HG03558 (cell line): Measurements from ENCODE around the gene NRP1.

Experiments used
- ATAC-seq: cut with Tn5 transposase; IDR thresholded peaks from one replicate; pipeline ENCODE4 v1.9.1; 2021; ENCODE audit warnings: moderate number of reproducible peaks; ENCODE audit not compliant: unreplicated experiment; ENCODE audit errors: extremely low read depth

The NRP1 gene

DNA sequence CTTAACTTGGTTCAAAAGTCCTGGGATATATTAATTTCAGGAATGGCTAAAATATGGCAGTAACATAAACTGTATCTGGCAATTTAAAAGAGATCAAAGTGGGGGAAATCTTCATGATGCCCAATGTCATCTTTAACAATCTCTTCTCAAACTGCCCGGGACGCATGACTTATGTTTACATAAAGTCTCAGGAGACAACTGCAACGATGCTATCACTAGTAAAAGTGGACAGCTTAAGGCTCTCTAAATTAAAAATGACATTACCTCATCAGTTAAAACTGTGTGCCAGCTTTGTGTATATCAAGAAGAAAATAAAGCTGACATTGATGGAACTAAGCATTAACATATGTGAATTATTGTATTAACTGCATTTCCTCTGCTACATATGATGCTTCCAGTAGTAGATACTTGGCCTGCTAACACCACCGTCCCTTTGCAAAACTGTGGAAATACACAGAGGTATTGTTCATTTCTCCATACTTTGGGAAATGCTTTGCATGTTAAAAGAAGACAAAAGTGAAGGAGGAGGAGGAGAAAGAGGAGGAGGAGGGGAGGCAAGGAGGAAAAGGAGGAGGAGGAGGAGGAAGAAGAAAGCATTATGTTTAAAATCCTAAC, 62.4 kb downstream of the NRP1 start:
- no peak for ATAC-seq

DNA sequence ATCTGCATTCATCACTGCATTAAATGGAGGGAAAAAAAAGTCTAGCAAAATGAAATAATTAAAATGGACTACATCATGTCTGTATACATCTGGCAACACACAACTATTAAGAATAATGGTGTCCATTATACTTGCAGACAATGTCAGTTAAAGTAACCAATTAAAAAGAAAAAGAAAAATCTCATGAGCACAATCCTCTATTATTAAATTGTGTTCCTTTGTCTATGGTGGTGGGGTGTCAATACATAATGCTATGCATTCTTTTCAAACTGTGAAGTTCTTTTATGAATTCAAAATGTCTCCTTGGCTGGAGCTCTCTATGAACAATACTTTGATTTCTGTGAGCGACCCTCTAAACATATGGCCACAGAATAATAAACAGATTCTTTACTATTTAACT, 63.5 kb downstream of the NRP1 start:
- ATAC-seq = no peak

- no peak for ATAC-seq
Measured at GRCh38 chr10:33267708-33268107, 66.8 kb downstream of the NRP1 start.

DNA sequence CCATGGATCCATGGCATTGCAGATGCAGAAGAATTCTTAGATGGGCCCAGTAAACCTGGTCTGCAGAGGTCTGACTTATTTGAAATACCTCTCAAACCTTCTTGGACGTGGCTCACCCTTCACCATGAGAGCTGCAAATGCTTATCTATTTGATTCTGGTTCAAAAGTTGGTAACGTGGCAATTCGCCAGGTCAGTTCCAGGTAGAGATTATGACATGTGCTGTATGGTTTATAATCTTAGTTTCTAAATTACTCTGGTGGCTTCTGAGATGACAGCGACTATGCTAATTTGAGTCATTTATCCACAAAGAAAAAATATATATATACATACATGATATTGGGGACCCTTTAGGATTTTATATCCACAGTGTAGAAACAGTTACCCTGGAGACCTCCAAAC, 68.8 kb downstream of the NRP1 start:
- ATAC-seq = no peak

GRCh38 chr10:33263453-33263852, 71.0 kb downstream of the NRP1 start:
- no peak for ATAC-seq

DNA sequence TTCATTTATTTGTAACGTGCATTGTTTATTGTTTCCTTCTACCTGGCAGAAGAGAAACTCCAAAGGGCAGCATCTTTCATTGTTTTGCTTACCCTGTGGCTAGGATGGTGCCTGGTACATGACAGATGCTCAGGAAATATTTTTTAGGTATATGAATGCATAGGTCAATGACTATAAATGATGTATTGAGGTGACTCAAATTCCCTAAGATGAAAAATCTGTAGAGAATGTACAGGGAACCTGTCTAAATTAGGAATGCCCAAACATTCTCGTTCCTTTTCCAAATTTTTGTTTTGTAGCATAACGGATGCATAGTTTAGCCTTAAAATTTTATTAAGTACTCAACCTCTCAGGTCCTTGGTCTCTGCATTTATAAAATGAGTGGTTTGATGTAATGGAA, 71.6 kb downstream of the NRP1 start:
- no peak for ATAC-seq

DNA sequence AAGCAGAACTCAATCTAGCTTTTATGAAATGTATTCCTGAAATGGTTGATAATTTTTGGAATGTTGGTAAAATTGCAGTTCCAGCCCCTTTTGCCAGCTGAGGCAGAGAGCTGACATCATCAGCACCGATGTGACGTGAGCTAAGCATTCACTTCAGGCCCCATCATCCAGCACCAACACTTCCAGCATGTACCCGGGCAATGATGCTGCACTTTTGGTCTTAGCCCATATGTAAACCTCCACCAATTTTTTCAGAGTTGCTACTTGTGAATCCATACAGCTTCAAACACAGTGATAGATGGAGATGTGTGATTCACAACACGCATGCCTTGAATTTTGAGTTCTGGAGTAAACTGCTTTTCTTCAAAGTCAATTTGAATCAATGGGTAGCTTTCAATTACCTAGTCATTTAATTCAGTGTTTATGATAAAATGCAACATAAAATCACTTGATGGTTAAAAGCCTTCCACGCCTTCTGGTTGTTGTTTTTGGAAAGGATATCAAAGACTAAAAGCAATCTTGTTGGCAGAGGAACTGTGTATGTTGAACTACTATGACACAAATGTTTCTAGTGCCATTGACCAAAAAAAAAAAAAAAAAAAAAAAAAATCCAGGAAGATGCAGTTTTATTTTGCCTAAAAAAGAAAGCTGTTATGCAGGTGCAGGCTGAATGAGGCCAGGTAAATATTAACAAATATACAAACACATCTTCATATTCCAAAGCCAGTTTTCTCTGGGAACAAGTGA, 73.9 kb downstream of the NRP1 start:
- no peak for ATAC-seq

- ATAC-seq = no peak
Measured at GRCh38 chr10:33258967-33259366, 75.5 kb downstream of the NRP1 start.

GRCh38 chr10:33257439-33258080, 76.9 kb downstream of the NRP1 start:
- ATAC-seq = no peak

GRCh38 chr10:33256458-33256857, 78.0 kb downstream of the NRP1 start:
- ATAC-seq = no peak

DNA sequence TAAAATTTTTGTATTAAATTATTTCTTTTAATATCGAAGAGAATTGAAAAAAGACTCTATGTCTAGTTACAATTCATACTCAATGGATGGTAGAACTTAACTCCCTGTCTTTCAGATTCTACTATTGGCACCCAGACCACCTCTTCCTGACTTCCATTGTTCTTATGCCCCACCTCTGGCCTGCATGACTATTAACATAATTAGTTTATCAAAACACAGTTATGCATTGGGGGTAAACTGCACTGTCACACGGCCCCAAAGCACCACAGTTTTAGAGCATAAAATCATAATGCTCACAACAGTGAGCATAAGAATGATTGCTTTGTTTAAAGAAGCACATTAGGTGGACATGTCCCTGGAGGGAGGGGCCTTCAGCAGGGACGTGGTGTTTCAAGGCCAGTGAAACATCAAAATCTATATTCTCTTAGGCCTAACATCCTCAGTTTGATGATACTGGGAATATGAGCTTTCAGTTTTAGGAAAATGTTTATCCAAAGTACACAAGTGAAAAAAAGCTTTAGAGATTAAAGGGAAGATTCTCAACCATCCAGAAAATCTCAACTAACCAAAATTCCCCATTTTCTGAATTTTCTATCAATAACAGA, 79.8 kb downstream of the NRP1 start:
- ATAC-seq = no peak

GRCh38 chr10:33253411-33253810, 81.1 kb downstream of the NRP1 start:
- no peak for ATAC-seq

DNA sequence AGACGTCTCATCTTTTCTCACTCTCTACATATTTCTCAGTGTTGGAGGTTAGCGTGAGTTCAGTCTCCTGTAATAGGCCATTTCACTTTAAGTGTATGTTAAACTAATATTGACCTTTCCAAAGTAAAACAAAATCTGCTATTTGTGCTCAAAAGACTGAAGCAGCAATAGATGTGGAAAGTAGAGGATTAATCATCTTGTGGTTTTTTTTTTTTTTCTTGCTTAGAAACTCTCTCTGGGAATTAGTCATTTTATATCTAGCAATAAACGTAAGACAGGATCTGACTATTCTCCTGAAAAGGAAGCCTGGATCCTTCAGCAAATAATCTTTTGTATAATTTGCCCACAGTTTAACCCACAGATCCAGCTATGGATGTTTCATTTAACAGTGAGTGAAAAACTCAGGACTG, 81.7 kb downstream of the NRP1 start:
- ATAC-seq = no peak

GRCh38 chr10:33252324-33252723, 82.1 kb downstream of the NRP1 start:
- ATAC-seq = no peak

- ATAC-seq = no peak
Measured at GRCh38 chr10:33249659-33250345, 84.7 kb downstream of the NRP1 start.

GRCh38 chr10:33249137-33249536, 85.3 kb downstream of the NRP1 start:
- ATAC-seq = no peak

DNA sequence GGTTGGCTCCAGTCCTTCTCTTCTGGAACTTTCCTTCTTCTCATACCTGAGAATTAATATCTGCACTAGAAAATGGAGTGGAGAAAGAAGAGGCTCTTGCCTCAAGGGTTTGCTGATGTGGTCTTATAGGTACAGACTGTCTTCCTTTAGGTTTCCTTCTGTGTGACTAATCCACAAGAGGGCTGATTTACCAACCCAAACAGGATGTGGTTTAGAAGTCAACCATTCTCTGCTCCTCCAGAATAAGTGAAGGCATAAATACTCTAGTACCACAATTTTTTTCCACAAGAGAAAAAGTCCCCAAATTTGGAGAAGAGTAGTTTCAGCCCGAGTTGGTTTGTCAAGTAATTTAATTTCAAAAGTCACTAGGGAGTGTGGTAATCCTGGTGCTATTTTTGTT, 85.8 kb downstream of the NRP1 start:
- peak; percentile 57 for ATAC-seq

- no peak for ATAC-seq
Measured at GRCh38 chr10:33247221-33247922, 87.1 kb downstream of the NRP1 start.

DNA sequence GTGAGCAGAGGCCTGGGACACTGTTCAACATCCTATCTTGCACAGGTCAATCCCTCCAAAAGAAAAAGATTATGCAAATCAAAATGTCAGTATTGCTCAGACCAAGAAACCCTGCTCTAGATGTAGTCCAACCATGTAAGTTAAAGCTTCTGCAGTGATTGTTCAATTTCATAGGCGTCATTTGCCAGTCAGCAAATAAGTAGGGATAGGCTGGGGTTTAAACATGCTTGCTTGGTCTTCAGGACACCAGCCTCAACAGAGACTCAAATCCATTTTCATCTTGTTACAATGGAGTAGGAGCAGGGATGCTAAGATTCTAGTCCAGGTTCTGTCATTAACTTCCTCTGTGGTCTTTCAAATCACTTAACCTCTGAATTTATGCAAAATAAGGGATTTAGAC, 89.1 kb downstream of the NRP1 start:
- ATAC-seq = no peak

- no peak for ATAC-seq
Measured at GRCh38 chr10:33244354-33244967, 90.0 kb downstream of the NRP1 start.
